Measurements from ENCODE around the gene PEAK3. TPM values are rescaled to one million over a fixed set of nuclear protein-coding genes. Genes with fewer than 3 reads are reported as not detected.
A peak's percentile ranks its signal among the peaks of the same experiment; 100 is the strongest.

PEAK3 gene
- total and polyA plus RNA-seq, 4 donors = 0.31 to 7.4 (median 3.8) TPM

DNA sequence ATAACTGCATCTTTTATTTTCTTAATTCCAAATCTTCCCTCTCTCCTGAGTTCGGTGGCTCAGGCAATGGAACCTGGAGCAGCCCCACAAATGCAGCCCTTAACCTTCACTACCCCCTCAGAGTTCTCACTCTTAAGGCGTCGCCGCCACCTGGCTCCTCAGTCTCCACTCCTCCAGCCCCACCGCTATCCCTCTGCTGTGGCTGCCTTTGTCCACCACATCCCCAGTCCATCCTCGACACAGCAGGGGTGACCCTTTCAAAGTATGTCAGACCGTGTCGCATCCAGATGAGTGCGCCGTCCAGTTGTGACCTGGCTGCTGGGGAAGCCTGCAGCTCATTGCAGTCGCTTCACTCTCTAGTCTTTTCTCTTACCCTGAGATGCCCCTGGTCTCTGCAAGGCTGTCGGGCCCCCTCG, 47.5 kb upstream of the PEAK3 start:
- Histone ChIP-seq H3K9me3 (ENCODE audit: control insufficient read depth in 4 of 4, insufficient read depth in 3 of 4, low read length in 3 of 4) (no peaks in the 10 kb centered on the region), H3K4me3 (no peak overlapping the region), H3K36me3 (ENCODE audit: control insufficient read depth in 4 of 4, insufficient read depth in 4 of 4, low read length in 4 of 4) (peaks cover 0 to 7% (median 5%) of the 10 kb centered on the region in 4 donors), H3K4me1 (ENCODE audit: control insufficient read depth in 5 of 5, insufficient read depth in 5 of 5, low read length in 5 of 5) (peaks cover 0 to 37% (median 18%) of the 10 kb centered on the region in 5 donors), H3K9ac (ENCODE audit: insufficient read depth in 1 of 2, low read length in 2 of 2) (peak overlapping the region; percentile 37 to 46), H3K27ac (ENCODE audit: low read depth in 1 of 2, low read length in 1 of 2) (no peak overlapping the region), H3K27me3 (ENCODE audit: control insufficient read depth in 3 of 3, insufficient read depth in 3 of 3, low read length in 2 of 3) (no peaks in the 10 kb centered on the region)
- no peak for DNase-seq
- TF ChIP-seq, protein P1, sequence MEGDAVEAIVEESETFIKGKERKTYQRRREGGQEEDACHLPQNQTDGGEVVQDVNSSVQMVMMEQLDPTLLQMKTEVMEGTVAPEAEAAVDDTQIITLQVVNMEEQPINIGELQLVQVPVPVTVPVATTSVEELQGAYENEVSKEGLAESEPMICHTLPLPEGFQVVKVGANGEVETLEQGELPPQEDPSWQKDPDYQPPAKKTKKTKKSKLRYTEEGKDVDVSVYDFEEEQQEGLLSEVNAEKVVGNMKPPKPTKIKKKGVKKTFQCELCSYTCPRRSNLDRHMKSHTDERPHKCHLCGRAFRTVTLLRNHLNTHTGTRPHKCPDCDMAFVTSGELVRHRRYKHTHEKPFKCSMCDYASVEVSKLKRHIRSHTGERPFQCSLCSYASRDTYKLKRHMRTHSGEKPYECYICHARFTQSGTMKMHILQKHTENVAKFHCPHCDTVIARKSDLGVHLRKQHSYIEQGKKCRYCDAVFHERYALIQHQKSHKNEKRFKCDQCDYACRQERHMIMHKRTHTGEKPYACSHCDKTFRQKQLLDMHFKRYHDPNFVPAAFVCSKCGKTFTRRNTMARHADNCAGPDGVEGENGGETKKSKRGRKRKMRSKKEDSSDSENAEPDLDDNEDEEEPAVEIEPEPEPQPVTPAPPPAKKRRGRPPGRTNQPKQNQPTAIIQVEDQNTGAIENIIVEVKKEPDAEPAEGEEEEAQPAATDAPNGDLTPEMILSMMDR (IDR thresholded peaks at IDR 0.05; ENCODE audit: control extremely low read depth, extremely low read depth) = no peak
- no peak for ATAC-seq (ENCODE audit: insufficient read depth, low FRiP score)
- 65 to 73% methylated on average over 13 of the region's 13 CpGs for WGBS, 2 donors

DNA sequence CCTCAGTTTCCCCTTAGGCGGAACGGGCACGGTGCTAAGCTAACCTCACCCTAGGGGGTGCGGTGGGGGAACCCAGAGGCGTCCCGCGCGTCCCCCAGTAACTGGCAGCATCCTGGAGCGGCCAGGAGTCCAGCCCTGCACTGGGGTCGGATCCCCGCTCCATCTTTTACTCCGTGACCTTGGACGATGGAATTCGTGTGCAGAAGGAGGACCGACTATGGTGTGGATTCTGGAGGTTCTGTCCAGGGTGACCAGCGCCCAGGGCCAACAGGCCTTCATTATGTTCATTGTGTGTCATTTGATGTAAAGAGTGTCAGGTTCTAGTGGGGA, 47.1 kb upstream of the PEAK3 start:
- Histone ChIP-seq H3K4me1 (ENCODE audit: control insufficient read depth in 5 of 5, insufficient read depth in 5 of 5, low read length in 5 of 5) (peaks cover 0 to 37% (median 18%) of the 10 kb centered on the region in 5 donors), H3K27me3 (ENCODE audit: control insufficient read depth in 3 of 3, insufficient read depth in 3 of 3, low read length in 2 of 3) (no peaks in the 10 kb centered on the region), H3K9me3 (ENCODE audit: control insufficient read depth in 4 of 4, insufficient read depth in 3 of 4, low read length in 3 of 4) (no peaks in the 10 kb centered on the region), H3K4me3 (peak overlapping the region; percentile 93), H3K9ac (ENCODE audit: insufficient read depth in 1 of 2, low read length in 2 of 2) (peak overlapping the region; percentile 37 to 46), H3K27ac (ENCODE audit: low read depth in 1 of 2, low read length in 1 of 2) (peak overlapping the region in 1 of 2 donors; percentile 86), H3K36me3 (ENCODE audit: control insufficient read depth in 4 of 4, insufficient read depth in 4 of 4, low read length in 4 of 4) (peaks cover 0 to 10% (median 5%) of the 10 kb centered on the region in 4 donors)
- DNase-seq (no peak), ATAC-seq (ENCODE audit: insufficient read depth, low FRiP score) (no peak)
- TF ChIP-seq, protein P1 (IDR thresholded peaks at IDR 0.05; ENCODE audit: control extremely low read depth, extremely low read depth) = no peak
- 4 to 6% methylated on average over 16 of the region's 16 CpGs for WGBS, 2 donors

- Histone ChIP-seq H3K4me3 (peak within 1 kb of the TSS; percentile 93), H3K27me3 (ENCODE audit: control insufficient read depth in 3 of 3, insufficient read depth in 3 of 3, low read length in 2 of 3) (no peaks in the 10 kb centered on the region), H3K9ac (ENCODE audit: insufficient read depth in 1 of 2, low read length in 2 of 2) (peak within 1 kb of the TSS; percentile 39 to 46), H3K36me3 (ENCODE audit: control insufficient read depth in 4 of 4, insufficient read depth in 4 of 4, low read length in 4 of 4) (peaks cover 0 to 15% (median 5%) of the 10 kb centered on the region in 4 donors), H3K9me3 (ENCODE audit: control insufficient read depth in 4 of 4, insufficient read depth in 3 of 4, low read length in 3 of 4) (no peaks in the 10 kb centered on the region), H3K4me1 (ENCODE audit: control insufficient read depth in 5 of 5, insufficient read depth in 5 of 5, low read length in 5 of 5) (peaks cover 0 to 37% (median 18%) of the 10 kb centered on the region in 5 donors), H3K27ac (ENCODE audit: low read depth in 1 of 2, low read length in 1 of 2) (peak within 1 kb of the TSS; percentile 69 to 86)
- DNase-seq (peak; percentile 92 to 96 (median 92)), ATAC-seq (ENCODE audit: insufficient read depth, low FRiP score) (peak; percentile 91)
- TF ChIP-seq, protein P1 (IDR thresholded peaks at IDR 0.05; ENCODE audit: control extremely low read depth, extremely low read depth) = no peak
- WGBS, 2 donors = 0% methylated on average over 83 to 89 of the region's 89 CpGs
Measured at GRCh38 chr19:2328401-2329148, 46.6 kb upstream of the PEAK3 start, which contains the start of the genes LSM7 and SPPL2B. Gene LSM7, minus strand, starts transcription at chr19:2328586. Its CDS starts 20 bp downstream, at chr19:2328566. Gene SPPL2B, plus strand, starts transcription at chr19:2328684. Its CDS starts 26 bp downstream, at chr19:2328710.
